Kasumi-1 (cell line): ENCODE results near the gene TNFRSF8.

ENCODE experiments used
- DNase-seq, 2 experiments: peaks; one replicate each; lab custom pipeline; 2025; lab: John Stamatoyannopoulos, UW

Gene TNFRSF8

GRCh38 chr1:12159816-12160215 lies 96.7 kb downstream of the TNFRSF8 start:
- DNase-seq: no peak

- DNase-seq: peak in 1 of 2 experiments; percentile 48
Observed at GRCh38 chr1:12161324-12161661, 98.2 kb downstream of the TNFRSF8 start.

- peak; percentile 93 to 95 for DNase-seq
Observed at GRCh38 chr1:12161662-12162458, 98.8 kb downstream of the TNFRSF8 start.

GRCh38 chr1:12162459-12163137 lies 99.5 kb downstream of the TNFRSF8 start:
- DNase-seq: no peak

GRCh38 chr1:12163210-12163609 lies 100.1 kb downstream of the TNFRSF8 start:
- DNase-seq: no peak

GRCh38 chr1:12164210-12164609 lies 101.1 kb downstream of the TNFRSF8 start:
- no peak for DNase-seq

- DNase-seq: no peak
Observed at GRCh38 chr1:12165342-12165741, 102.2 kb downstream of the TNFRSF8 start.

- no peak for DNase-seq
Observed at GRCh38 chr1:12166834-12167492, 103.9 kb downstream of the TNFRSF8 start, which contains the start of gene TNFRSF1B. TNFRSF1B (plus strand) TSS chr1:12166991; CDS start chr1:12167092, 101 bp downstream.

- peak; percentile 23 to 24 for DNase-seq
Observed at GRCh38 chr1:12167493-12168429, 104.7 kb downstream of the TNFRSF8 start.

- DNase-seq: peak in 1 of 2 experiments; percentile 19
Observed at GRCh38 chr1:12168451-12169160, 105.5 kb downstream of the TNFRSF8 start.

GRCh38 chr1:12169442-12170135 lies 106.5 kb downstream of the TNFRSF8 start:
- DNase-seq: no peak

- no peak for DNase-seq
Observed at GRCh38 chr1:12170263-12170671, 107.2 kb downstream of the TNFRSF8 start.

GRCh38 chr1:12171206-12172041 lies 108.3 kb downstream of the TNFRSF8 start:
- DNase-seq: no peak

- DNase-seq: no peak
Observed at GRCh38 chr1:12172042-12172851, 109.1 kb downstream of the TNFRSF8 start.

- DNase-seq: no peak
Observed at GRCh38 chr1:12173041-12173509, 110.0 kb downstream of the TNFRSF8 start.

GRCh38 chr1:12173631-12174121 lies 110.6 kb downstream of the TNFRSF8 start:
- DNase-seq: peak; percentile 74 to 92

GRCh38 chr1:12174924-12175810 lies 112.1 kb downstream of the TNFRSF8 start:
- no peak for DNase-seq
